Neural cell (in vitro differentiated cells): Measurements from ENCODE around the gene ZNF274.

Experiments
- EP300 ChIP-seq: fragments of 450-650 bp; conservative IDR thresholded peaks from 2 replicates; pipeline ENCODE4 v1.6.1; 2014; ENCODE audit warnings: antibody characterized with exemption, mild to moderate bottlenecking, moderate library complexity; ENCODE audit not compliant: poor library complexity, severe bottlenecking
- EZH2 ChIP-seq: fragments of 200-600, 300-800 bp; shearing (Covaris generic), sonication (generic); IDR thresholded peaks from 2 replicates; pipeline ENCODE4 v1.6.1; 2014; ENCODE audit warnings: antibody characterized with exemption, low read length, borderline replicate concordance, mild to moderate bottlenecking; ENCODE audit not compliant: insufficient read depth, poor library complexity, severe bottlenecking
- MXI1 ChIP-seq: fragments of 450-650 bp; conservative IDR thresholded peaks from 2 replicates; pipeline ENCODE4 v1.6.1; 2014; ENCODE audit warnings: antibody characterized with exemption, mild to moderate bottlenecking; ENCODE audit not compliant: poor library complexity, severe bottlenecking
- TAF1 ChIP-seq: IDR thresholded peaks from 2 replicates; pipeline ENCODE4 v1.6.1; 2012; ENCODE audit warnings: low read depth
- TF ChIP-seq, protein P1 (sequence below): IDR thresholded peaks from 2 replicates; pipeline ENCODE4 v1.6.1; 2012; ENCODE audit warnings: borderline replicate concordance
- TF ChIP-seq, protein P2 (sequence below): fragments of 450-650 bp; IDR thresholded peaks from 2 replicates; pipeline ENCODE4 v1.5.1; 2014; ENCODE audit warnings: antibody characterized with exemption, mild to moderate bottlenecking, moderate library complexity; ENCODE audit not compliant: poor library complexity, severe bottlenecking

DNA sequence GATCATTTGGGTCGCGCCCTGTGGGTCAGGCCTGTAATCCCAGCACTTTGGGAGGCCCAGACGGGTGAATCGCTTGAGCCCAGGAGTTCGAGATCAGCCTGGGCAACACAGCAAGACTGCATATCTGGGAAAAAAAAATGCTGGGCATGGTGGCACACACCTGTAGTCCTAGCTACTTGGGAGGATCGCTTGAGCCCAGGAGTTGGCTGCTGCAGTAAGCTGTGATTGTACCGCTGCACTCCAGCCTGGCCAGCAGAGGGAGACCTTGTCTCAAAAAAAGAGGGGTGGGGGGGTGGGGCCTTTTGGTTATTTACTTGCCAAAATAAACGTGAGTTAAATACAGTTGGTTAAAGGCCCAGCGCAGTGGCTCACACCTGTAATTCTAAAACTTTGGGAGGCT, 36.0 kb downstream of the ZNF274 start:
- TF ChIP-seq, protein P1, sequence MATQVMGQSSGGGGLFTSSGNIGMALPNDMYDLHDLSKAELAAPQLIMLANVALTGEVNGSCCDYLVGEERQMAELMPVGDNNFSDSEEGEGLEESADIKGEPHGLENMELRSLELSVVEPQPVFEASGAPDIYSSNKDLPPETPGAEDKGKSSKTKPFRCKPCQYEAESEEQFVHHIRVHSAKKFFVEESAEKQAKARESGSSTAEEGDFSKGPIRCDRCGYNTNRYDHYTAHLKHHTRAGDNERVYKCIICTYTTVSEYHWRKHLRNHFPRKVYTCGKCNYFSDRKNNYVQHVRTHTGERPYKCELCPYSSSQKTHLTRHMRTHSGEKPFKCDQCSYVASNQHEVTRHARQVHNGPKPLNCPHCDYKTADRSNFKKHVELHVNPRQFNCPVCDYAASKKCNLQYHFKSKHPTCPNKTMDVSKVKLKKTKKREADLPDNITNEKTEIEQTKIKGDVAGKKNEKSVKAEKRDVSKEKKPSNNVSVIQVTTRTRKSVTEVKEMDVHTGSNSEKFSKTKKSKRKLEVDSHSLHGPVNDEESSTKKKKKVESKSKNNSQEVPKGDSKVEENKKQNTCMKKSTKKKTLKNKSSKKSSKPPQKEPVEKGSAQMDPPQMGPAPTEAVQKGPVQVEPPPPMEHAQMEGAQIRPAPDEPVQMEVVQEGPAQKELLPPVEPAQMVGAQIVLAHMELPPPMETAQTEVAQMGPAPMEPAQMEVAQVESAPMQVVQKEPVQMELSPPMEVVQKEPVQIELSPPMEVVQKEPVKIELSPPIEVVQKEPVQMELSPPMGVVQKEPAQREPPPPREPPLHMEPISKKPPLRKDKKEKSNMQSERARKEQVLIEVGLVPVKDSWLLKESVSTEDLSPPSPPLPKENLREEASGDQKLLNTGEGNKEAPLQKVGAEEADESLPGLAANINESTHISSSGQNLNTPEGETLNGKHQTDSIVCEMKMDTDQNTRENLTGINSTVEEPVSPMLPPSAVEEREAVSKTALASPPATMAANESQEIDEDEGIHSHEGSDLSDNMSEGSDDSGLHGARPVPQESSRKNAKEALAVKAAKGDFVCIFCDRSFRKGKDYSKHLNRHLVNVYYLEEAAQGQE, result no peak
- TF ChIP-seq, protein P2, sequence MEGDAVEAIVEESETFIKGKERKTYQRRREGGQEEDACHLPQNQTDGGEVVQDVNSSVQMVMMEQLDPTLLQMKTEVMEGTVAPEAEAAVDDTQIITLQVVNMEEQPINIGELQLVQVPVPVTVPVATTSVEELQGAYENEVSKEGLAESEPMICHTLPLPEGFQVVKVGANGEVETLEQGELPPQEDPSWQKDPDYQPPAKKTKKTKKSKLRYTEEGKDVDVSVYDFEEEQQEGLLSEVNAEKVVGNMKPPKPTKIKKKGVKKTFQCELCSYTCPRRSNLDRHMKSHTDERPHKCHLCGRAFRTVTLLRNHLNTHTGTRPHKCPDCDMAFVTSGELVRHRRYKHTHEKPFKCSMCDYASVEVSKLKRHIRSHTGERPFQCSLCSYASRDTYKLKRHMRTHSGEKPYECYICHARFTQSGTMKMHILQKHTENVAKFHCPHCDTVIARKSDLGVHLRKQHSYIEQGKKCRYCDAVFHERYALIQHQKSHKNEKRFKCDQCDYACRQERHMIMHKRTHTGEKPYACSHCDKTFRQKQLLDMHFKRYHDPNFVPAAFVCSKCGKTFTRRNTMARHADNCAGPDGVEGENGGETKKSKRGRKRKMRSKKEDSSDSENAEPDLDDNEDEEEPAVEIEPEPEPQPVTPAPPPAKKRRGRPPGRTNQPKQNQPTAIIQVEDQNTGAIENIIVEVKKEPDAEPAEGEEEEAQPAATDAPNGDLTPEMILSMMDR, result no peak
- no peak for TF ChIP-seq EZH2
- no peak for TF ChIP-seq EP300
- TF ChIP-seq TAF1, result no peak
- no peak for TF ChIP-seq MXI1
